Measurements from ENCODE around the gene ZNF423.

- TF ChIP-seq CTCF (conservative IDR thresholded peaks at IDR 0.05; ENCODE audit: low read depth, low read length) (no peak), EZH2 (IDR thresholded peaks at IDR 0.05; ENCODE audit: borderline replicate concordance, low read depth, low read length, poor library complexity, severe bottlenecking) (no peak)
Measured at GRCh38 chr16:49663081-49664065, 192.5 kb downstream of the ZNF423 start.
